Stimulated activated CD8-positive, alpha-beta memory T cell treated with anti-CD3 and anti-CD28 coated beads, Interleukin-4, amount 100 ng/mL, for 48 hours (primary cell): ENCODE results near the gene HS6ST3.

Experiments used
- DNase-seq: peaks from one replicate; pipeline ENCODE4 v3.0.0-alpha.2; 2020

HS6ST3 gene

DNA sequence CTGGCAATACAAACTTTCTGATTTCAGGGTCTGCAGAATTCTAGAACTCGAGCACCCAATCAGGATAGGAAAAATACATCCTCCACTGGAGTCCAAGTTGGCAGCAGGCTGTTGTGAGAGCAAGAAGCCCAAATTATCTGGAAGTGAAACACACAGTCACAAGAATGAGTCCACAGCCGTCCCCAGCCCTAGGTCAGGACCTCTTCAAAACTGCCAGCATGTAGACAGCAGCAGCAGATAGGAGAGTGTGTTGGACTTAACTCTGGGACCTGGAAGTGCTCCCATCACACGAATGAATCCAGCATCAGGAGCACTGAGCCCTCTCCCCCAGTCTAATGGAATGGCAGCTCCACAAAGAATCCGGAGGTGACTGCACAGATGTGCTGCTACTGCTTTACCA, 483.7 kb downstream of the HS6ST3 start:
- no peak for DNase-seq

- DNase-seq, result no peak
Observed at GRCh38 chr13:96575423-96576320, 485.8 kb downstream of the HS6ST3 start.

- DNase-seq, result no peak
Observed at GRCh38 chr13:96581741-96582140, 491.8 kb downstream of the HS6ST3 start.

- DNase-seq, result no peak
Observed at GRCh38 chr13:96615252-96615651, 525.3 kb downstream of the HS6ST3 start.

DNA sequence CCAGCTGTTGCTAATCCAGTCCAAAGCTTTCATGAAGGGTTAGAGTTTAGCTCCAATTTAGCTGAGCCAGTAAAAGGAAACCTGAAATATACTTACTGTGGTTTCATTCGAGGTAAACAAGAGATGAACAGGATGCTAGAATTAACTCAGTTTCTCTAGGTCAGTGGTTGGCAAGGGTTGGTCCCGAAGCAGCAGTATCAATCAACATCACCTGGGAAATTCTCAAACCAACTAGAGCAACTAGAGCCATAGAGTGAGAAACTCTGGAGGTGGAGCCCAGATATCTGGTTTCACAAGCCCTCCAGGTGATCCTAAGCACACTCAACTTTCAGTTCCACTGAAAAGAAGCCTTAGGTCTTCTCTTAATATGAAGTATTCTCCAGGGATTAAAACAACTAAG, 527.6 kb downstream of the HS6ST3 start:
- DNase-seq, result no peak

GRCh38 chr13:96621634-96622183, 531.8 kb downstream of the HS6ST3 start:
- DNase-seq, result no peak

- no peak for DNase-seq
Observed at GRCh38 chr13:96629331-96629730, 539.4 kb downstream of the HS6ST3 start.

GRCh38 chr13:96632536-96633320, 542.8 kb downstream of the HS6ST3 start:
- no peak for DNase-seq

DNA sequence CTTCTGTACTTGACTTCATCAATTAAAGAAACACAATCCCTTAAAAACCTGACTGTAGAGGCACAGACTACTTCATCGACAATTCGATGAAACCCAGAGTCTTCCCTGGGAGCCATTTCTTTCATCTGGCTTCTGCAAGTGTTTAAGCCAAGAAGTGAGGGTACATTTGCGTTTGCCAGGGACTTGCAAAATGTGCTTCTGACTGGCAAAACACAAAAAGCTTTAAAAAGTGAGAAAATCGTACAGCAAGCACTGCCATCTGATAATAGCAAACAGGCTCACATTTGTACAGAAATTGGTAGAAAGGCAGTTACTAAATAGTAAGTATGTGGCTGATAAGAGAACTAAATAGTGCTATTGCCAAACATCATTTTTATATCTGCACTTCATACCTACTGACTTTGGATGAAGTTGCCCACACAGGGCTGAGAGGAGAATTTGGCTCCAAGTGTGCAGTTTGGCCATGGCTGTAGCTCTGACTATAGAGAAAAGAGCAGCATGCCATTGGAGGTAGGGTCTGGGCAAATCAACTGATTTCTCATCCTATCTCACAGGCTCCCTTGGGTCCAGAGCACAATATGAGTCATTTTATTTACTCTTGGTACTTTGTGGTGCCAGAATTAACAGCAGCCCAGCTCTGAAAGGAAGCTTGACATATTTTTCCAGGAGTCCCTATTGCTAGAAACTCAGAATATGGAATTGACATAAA, 546.2 kb downstream of the HS6ST3 start:
- DNase-seq, result no peak

GRCh38 chr13:96637039-96637438, 547.1 kb downstream of the HS6ST3 start:
- no peak for DNase-seq

DNA sequence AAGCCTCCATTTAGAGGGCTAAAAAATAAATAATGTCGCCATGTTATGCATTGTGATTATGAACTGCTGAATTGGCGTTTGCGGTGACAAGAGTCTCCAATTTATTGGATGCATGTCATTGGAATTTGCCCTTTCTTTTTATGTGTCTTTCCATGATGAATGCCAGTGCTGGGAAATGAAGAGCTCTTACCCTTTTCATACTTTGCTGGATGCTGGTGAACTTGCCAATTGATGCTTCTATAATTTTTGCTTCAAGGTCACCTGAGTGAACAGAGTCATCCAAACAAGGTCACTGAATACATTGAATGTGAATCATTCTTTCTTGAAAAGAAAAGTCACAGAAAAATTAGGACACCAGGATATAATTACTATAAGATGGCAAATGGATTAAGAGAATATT, 556.2 kb downstream of the HS6ST3 start:
- no peak for DNase-seq

DNA sequence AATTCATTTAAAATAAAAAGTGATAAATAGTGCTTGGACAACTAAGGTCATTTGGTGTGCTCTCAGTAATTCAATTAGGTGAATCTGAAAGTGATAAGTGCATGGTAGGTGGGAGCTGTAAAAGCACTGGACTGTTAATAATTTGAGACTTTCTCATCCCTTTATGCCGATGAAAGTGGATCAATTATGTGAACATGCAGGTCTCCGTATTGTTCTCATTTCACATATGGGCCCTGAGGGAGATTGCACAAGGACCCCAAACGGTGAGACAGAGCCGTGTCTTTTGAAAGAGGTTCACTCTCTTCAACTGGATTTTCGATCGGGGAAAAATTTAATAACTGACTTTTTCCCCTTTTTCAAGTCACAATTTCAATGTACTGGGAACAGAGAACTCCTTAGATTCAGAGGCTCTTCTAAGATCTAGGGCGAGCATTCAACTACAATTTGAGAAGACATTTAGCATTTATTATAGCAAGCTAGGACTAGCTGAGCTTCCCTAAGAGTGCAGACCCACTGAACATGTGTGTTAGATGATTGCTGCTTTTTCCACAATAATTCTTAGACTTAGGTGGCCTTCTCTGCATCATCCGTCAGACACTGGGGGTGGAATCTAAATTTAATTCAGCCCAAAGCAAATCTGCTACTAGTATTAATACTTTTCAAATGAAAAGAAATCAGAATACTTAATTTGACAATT, 556.8 kb downstream of the HS6ST3 start:
- no peak for DNase-seq

DNA sequence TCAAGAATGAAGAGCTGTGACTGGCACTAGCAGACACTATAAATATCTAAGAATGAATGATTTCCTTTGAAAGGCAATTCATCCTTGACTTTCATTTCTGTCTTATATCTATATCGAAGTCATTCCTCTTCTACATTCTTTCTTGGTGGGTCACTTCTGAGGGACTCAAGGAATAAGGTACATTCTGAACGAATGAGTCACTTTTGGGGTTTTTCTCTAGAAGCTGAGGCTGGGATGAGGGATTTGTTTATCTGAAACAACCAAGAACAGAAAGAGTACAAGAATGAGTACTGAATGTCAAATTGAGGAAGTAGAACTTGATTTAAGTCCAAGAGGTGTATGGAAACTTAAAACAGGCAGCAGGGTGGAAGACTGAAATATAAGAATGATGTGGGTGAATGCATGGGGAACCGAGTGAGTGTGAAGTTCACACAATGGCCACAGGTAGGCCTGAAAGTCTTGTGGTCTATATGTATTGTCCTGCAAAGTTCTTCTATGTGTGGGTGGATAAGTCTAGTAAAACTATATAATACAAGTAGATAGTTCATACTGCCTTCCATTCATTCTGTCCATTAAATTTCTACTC, 560.5 kb downstream of the HS6ST3 start:
- DNase-seq, result no peak

- no peak for DNase-seq
Observed at GRCh38 chr13:96651598-96651997, 561.7 kb downstream of the HS6ST3 start.

GRCh38 chr13:96652506-96652905, 562.6 kb downstream of the HS6ST3 start:
- DNase-seq, result no peak

DNA sequence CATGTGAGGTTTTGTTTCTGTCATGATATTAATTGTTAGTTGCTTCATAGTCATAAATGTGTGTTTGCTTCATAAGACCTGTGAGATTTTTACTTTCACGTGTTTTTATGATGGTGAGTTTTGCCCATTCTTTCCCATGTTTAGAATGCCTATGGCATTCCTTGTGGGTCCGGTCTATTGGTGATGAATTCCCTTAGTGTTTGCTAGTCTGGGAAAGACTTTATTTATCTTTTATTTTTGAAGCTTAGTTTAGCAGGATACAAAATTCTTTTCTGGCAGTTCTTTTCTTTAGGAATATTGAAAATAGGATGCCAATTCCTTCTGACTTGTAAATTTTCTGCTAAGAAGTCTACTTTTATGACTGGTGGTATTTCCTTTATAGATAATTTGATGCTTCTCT, 571.7 kb downstream of the HS6ST3 start:
- DNase-seq, result no peak

DNA sequence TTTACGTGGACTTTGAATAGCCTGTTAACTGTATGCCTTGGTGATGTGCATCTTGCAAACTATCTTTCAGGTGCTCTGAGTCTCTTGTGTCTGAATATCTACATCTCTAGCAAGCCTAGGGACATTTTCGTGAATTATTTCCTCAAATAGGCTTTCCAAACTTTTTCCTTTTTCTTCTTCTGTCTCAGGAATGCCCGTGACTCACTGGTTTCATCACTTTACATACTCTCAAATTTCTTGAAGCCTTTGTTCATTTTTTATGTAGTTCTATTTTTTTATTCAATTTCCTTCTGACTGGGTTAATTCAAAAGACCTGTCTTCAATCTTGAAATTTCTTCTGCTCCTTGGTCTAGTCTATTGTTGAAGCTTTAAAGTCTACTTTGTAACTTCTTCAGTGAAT, 572.1 kb downstream of the HS6ST3 start:
- DNase-seq, result no peak

GRCh38 chr13:96667294-96668018, 577.5 kb downstream of the HS6ST3 start:
- DNase-seq, result no peak

DNA sequence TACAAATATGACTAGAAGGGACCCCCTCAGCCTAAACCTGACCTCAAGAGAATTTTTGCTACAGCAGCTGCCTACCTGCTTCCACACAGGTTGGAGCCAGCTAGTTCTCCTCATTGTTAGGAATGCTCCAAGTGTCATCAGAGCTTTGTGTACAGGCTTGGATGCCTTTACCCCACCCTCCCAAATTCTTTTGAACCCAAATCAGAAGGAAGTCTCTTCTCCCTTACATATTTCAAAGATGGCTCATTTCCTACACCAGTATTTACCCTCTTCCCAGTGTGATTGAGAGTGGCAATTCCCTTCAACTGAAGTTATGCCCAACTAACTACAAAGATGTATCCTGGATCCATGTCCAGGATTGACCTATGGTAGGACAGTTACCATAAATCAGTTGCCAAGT, 581.2 kb downstream of the HS6ST3 start:
- DNase-seq, result no peak

- DNase-seq, result no peak
Observed at GRCh38 chr13:96672016-96672415, 582.1 kb downstream of the HS6ST3 start.

GRCh38 chr13:96673825-96674224, 583.9 kb downstream of the HS6ST3 start:
- DNase-seq, result no peak
